ENCODE results near the gene MMP14. TPM values are rescaled to one million over a fixed set of nuclear protein-coding genes. Genes with fewer than 3 reads are reported as not detected.
"Not testable (repeated sequence)": the region's sequence is repeated elsewhere in the genome, so short reads cannot be mapped to it uniquely, and the experiment has no call there.

The MMP14 gene
- total RNA-seq, 4 donors from 2014 or later: 135 to 190 (median 151) TPM

GRCh38 chr14:22820731-22821130 lies 15.7 kb upstream of the MMP14 start:
- TF ChIP-seq, protein P1, sequence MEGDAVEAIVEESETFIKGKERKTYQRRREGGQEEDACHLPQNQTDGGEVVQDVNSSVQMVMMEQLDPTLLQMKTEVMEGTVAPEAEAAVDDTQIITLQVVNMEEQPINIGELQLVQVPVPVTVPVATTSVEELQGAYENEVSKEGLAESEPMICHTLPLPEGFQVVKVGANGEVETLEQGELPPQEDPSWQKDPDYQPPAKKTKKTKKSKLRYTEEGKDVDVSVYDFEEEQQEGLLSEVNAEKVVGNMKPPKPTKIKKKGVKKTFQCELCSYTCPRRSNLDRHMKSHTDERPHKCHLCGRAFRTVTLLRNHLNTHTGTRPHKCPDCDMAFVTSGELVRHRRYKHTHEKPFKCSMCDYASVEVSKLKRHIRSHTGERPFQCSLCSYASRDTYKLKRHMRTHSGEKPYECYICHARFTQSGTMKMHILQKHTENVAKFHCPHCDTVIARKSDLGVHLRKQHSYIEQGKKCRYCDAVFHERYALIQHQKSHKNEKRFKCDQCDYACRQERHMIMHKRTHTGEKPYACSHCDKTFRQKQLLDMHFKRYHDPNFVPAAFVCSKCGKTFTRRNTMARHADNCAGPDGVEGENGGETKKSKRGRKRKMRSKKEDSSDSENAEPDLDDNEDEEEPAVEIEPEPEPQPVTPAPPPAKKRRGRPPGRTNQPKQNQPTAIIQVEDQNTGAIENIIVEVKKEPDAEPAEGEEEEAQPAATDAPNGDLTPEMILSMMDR (IDR thresholded peaks at IDR 0.05): no peak
- no peak for TF ChIP-seq POLR2A (IDR thresholded peaks at IDR 0.05)
- H3K4me3 ChIP-seq (ENCODE audit: low read depth, poor library complexity, severe bottlenecking): no peak overlapping the region
- intact Hi-C loops (cut with DNase I; ENCODE audit: low total_unique reads): no loop called here
- DNase-seq (ENCODE audit: low spot score in 2 of 2): no peak
- WGBS, 2 donors: 73 to 79% methylated on average over 1 of the region's 1 CpG

DNA sequence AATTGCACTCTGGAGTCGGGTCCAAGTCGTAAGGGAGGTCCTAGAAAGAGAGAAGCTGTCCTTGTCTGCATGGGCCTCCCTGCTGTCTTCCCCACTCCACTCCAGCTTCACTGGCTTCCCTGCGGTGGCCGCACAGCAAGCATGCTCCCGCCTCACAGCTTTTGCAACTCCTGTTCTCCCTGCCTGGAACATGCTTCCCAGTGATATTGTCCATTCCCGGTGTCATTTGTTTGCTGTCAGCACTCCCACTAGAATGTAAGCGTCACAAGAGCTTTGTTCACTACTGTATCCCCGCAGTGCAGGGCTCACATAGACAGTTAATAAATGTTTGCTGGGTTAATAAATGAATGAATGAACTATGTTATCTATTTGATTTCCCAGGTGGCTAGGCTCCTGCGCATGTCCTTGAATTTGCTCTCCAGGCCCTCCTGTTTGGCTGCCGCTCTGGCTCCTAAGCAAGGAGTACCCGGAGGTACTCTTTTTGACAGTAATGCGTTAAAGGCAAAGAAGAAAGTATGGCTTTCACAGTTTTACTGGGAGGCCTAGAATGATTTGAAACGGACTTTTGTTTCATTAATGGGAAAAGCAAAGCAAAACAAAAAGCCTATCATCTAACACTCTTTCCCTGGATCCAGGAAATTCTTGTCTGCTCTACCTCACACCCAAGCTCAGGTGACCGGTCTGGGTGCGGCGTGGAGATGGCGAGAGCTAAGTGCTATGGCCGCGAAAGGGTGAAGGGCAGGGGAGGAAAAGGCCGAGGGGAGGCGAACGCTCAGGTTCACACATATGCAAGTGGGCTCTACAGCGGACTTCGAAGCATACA lies 15.0 kb upstream of the MMP14 start:
- 87 to 88% methylated on average over 24 of the region's 24 CpGs for whole genome bisulfite sequencing, 2 donors
- TF ChIP-seq, protein P1 (IDR thresholded peaks at IDR 0.05): no peak
- TF ChIP-seq POLR2A (IDR thresholded peaks at IDR 0.05): no peak
- no peak overlapping the region for H3K4me3 ChIP-seq (ENCODE audit: low read depth, poor library complexity, severe bottlenecking)
- DNase-seq (ENCODE audit: low spot score in 2 of 2): no peak
- intact Hi-C loops (cut with DNase I; ENCODE audit: low total_unique reads): no loop called here

- DNase-seq (ENCODE audit: low spot score in 2 of 2): peak in 1 of 2 donors; percentile 87
- WGBS, 2 donors: 59 to 71% methylated on average over 32 of the region's 32 CpGs
- intact Hi-C loops (cut with DNase I; ENCODE audit: low total_unique reads): no loop called here
- H3K4me3 ChIP-seq (ENCODE audit: low read depth, poor library complexity, severe bottlenecking): no peak overlapping the region
- no peak for TF ChIP-seq POLR2A (IDR thresholded peaks at IDR 0.05)
- TF ChIP-seq, protein P1 (IDR thresholded peaks at IDR 0.05): no peak
Measured at GRCh38 chr14:22822016-22822570, 14.3 kb upstream of the MMP14 start.

DNA sequence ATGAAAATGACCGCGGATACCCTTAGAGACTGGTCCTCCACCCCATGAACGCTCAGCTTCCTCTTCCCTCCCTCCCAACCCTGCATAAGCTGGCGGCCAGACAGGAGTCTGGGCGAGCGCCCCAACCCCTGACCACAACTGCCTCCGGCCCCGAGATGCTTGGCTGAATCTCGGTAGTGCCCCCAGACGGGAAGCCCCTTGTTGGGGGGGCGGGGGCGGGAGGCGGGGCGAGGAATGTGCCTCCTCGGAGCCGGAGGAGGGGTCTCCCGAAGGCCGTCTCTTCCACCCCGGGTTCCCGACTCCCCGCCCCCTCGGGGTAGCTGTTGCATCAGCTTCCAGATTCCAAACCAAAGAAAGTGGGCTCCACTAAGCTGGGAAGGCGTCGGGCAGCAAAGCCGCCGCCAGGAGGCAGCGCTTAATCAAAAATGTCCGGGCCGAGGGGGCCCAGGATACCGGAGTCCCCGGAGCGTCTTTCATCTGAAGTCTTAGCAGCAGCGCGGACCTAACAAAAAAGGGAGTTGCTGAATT lies 13.8 kb upstream of the MMP14 start:
- TF ChIP-seq, protein P1 (IDR thresholded peaks at IDR 0.05): peak in 1 of 3 donors; percentile 55
- TF ChIP-seq POLR2A (IDR thresholded peaks at IDR 0.05): no peak
- DNase-seq (ENCODE audit: low spot score in 2 of 2): peak in 1 of 2 donors; percentile 96
- WGBS, 2 donors: 1 to 4% methylated on average over 26 to 34 of the region's 34 CpGs
- intact Hi-C loops (cut with DNase I; ENCODE audit: low total_unique reads): no loop called here
- no peak overlapping the region for H3K4me3 ChIP-seq (ENCODE audit: low read depth, poor library complexity, severe bottlenecking)

- intact Hi-C loops (cut with DNase I; ENCODE audit: low total_unique reads): no loop called here
- no peak for TF ChIP-seq POLR2A (IDR thresholded peaks at IDR 0.05)
- TF ChIP-seq, protein P1 (IDR thresholded peaks at IDR 0.05): no peak
- peak in 1 of 2 donors; percentile 82 for DNase-seq (ENCODE audit: low spot score in 2 of 2)
- 56 to 58% methylated on average over 8 of the region's 8 CpGs for WGBS, 2 donors
- no peak overlapping the region for H3K4me3 ChIP-seq (ENCODE audit: low read depth, poor library complexity, severe bottlenecking)
Measured at GRCh38 chr14:22824711-22825359, 11.6 kb upstream of the MMP14 start.

DNA sequence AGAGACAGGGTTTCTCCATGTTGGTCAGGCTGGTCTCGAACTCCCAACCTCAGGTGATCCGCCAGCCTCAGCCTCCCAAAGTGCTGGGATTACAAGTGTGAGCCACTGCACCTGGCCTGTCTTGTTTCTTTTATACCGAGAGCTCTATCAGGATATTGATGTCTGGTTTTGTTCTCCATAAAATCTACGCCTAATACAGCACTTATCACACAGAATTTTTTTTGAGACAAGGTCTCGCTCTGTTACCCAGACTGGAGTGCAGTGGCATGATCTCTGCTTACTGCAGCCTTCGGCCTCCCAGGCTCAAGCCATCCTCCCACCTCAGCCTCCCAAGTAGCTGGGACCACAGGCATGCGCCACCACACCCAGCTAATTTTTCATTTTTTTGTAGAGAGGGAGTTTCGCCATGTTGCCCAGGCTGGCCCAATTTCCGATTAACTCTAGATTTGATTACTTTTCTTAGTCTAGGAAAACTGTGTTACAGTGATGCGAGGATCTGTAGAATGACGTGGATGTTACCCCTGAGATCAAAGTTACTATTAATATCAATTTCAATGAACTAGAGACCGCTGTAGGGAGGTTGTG lies 7.2 kb upstream of the MMP14 start:
- 77 to 82% methylated on average over 12 of the region's 12 CpGs for WGBS, 2 donors
- intact Hi-C loops (cut with DNase I; ENCODE audit: low total_unique reads): not testable (repeated sequence)

More for the DNA sequence above, 7.2 kb upstream of the MMP14 start:
- H3K4me3 ChIP-seq (ENCODE audit: low read depth, poor library complexity, severe bottlenecking); DNase-seq (ENCODE audit: low spot score in 2 of 2): not testable (repeated sequence)

Measured in lower leg skin (tissue), 4 donors.